ENCODE measurements around the gene TP53BP2.

Gene TP53BP2

GRCh38 chr1:223877804-223878203 is 32.1 kb upstream of the TP53BP2 start:
- Histone ChIP-seq H3K4me1 (ENCODE audit: insufficient read depth, low read length) (no peaks in the 10 kb centered on the region), H3K27me3 (ENCODE audit: insufficient read depth, low read length, poor library complexity) (peaks cover 7% of the 10 kb centered on the region), H3K79me2 (ENCODE audit: insufficient read depth, low read length) (no peaks in the 10 kb centered on the region), H4K20me1 (ENCODE audit: insufficient read depth, low read length) (no peaks in the 10 kb centered on the region), H3K9me3 (ENCODE audit: insufficient read depth, low read length, severe bottlenecking) (no peaks in the 10 kb centered on the region), H3K27ac (ENCODE audit: low read length) (no peak overlapping the region), H2AFZ (ENCODE audit: low read depth, low read length) (no peak overlapping the region), H3K4me3 (ENCODE audit: low read depth in 1 of 2, low read length in 2 of 2) (no peak overlapping the region), H3K36me3 (ENCODE audit: insufficient read depth, low read length) (no peaks in the 10 kb centered on the region), H3K4me2 (ENCODE audit: insufficient read depth, low read length) (no peak overlapping the region), H3K9ac (ENCODE audit: low read depth, low read length) (no peak overlapping the region)
- DNase-seq, result no peak
- no peak for ATAC-seq (ENCODE audit: insufficient read depth, low read depth)
- no peak for TF ChIP-seq CTCF (IDR thresholded peaks at IDR 0.05; ENCODE audit: borderline replicate concordance, extremely low read depth, low read length, poor library complexity, severe bottlenecking)
- TF ChIP-seq EZH2 (IDR thresholded peaks at IDR 0.05; ENCODE audit: borderline replicate concordance, low read depth, low read length, severe bottlenecking), result no peak

- Histone ChIP-seq H3K36me3 (ENCODE audit: insufficient read depth, low read length) (no peaks in the 10 kb centered on the region), H3K27me3 (ENCODE audit: insufficient read depth, low read length, poor library complexity) (peaks cover 7% of the 10 kb centered on the region), H3K79me2 (ENCODE audit: insufficient read depth, low read length) (no peaks in the 10 kb centered on the region), H3K27ac (ENCODE audit: low read length) (no peak overlapping the region), H2AFZ (ENCODE audit: low read depth, low read length) (no peak overlapping the region), H4K20me1 (ENCODE audit: insufficient read depth, low read length) (no peaks in the 10 kb centered on the region), H3K9me3 (ENCODE audit: insufficient read depth, low read length, severe bottlenecking) (no peaks in the 10 kb centered on the region), H3K4me3 (ENCODE audit: low read depth in 1 of 2, low read length in 2 of 2) (no peak overlapping the region), H3K4me1 (ENCODE audit: insufficient read depth, low read length) (no peaks in the 10 kb centered on the region), H3K9ac (ENCODE audit: low read depth, low read length) (no peak overlapping the region), H3K4me2 (ENCODE audit: insufficient read depth, low read length) (no peak overlapping the region)
- ATAC-seq (ENCODE audit: insufficient read depth, low read depth), result no peak
- no peak for DNase-seq
- TF ChIP-seq EZH2 (IDR thresholded peaks at IDR 0.05; ENCODE audit: borderline replicate concordance, low read depth, low read length, severe bottlenecking) (no peak), CTCF (IDR thresholded peaks at IDR 0.05; ENCODE audit: borderline replicate concordance, extremely low read depth, low read length, poor library complexity, severe bottlenecking) (no peak)
Observed at GRCh38 chr1:223876590-223876989, 30.8 kb upstream of the TP53BP2 start.

DNA sequence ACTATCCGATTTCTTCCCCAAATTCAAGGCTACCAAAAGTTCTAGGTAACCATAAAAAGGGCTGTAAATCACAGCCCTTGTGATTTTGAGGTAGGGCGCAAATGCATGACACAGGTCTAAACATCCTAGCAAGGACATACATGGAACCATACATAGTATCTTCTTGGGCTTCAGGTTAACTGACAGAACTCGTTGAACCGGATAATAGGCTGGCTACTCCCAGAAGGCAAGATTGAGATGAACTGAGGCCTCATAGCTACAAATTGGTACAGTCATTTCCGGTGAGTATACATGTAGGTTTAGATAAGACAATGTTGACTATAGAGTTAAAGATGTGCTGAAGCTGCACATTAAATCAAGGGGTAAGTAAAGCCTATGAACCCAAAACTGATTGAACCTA is 27.3 kb upstream of the TP53BP2 start:
- Histone ChIP-seq H3K4me2 (ENCODE audit: insufficient read depth, low read length) (no peak overlapping the region), H4K20me1 (ENCODE audit: insufficient read depth, low read length) (no peaks in the 10 kb centered on the region), H3K36me3 (ENCODE audit: insufficient read depth, low read length) (no peaks in the 10 kb centered on the region), H3K4me1 (ENCODE audit: insufficient read depth, low read length) (no peaks in the 10 kb centered on the region; the same call in 1 of the 2 replicates), H3K4me3 (ENCODE audit: low read depth in 1 of 2, low read length in 2 of 2) (no peak overlapping the region), H2AFZ (ENCODE audit: low read depth, low read length) (no peak overlapping the region), H3K27me3 (ENCODE audit: insufficient read depth, low read length, poor library complexity) (peaks cover 9% of the 10 kb centered on the region), H3K9ac (ENCODE audit: low read depth, low read length) (no peak overlapping the region), H3K79me2 (ENCODE audit: insufficient read depth, low read length) (no peaks in the 10 kb centered on the region), H3K27ac (ENCODE audit: low read length) (no peak overlapping the region), H3K9me3 (ENCODE audit: insufficient read depth, low read length, severe bottlenecking) (no peaks in the 10 kb centered on the region)
- no peak for DNase-seq
- TF ChIP-seq EZH2 (IDR thresholded peaks at IDR 0.05; ENCODE audit: borderline replicate concordance, low read depth, low read length, severe bottlenecking) (no peak), CTCF (IDR thresholded peaks at IDR 0.05; ENCODE audit: borderline replicate concordance, extremely low read depth, low read length, poor library complexity, severe bottlenecking) (no peak)
- ATAC-seq (ENCODE audit: insufficient read depth, low read depth), result no peak
